ENCODE measurements around the gene KRT80.

The KRT80 gene

DNA sequence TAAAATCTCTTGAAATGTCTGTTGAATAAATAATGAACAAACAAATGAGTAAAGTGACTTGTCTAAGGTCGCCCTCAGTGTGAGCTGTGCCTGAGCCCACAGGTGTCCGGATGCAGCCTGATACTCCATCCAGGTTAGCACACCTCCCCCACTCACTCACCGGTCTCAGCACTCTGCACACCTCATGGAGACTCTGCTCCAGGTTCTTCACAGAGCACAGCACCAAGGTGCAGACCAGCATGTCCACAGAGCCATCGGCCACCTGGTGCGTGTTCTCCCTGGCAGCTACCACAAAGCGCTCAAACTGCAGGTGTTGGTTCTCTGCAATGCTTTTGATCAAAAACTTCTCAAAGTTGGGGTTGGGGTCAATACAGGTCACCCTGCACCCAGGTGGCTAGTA is 37.1 kb upstream of the KRT80 start:
- no peak for DNase-seq (ENCODE audit: low read depth)

DNA sequence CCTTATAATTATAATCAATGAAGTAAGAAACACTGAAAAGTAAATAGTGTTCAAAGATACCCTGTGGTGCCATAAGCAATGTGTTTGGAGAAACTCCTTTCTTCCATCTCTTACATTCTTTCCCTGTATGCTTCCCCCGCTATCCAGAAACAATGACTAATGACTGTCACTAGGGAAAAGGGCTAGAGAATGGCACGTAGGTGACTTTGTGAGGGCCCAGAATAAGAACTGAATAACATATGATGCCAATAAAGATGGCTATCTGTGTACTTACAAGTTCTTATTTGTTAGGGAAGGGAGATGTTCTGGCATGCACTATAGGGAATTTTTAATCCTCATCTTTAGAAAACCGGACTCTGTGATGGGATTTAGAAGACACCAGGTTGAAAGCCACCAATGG is 36.6 kb upstream of the KRT80 start:
- no peak for DNase-seq (ENCODE audit: low read depth)

DNA sequence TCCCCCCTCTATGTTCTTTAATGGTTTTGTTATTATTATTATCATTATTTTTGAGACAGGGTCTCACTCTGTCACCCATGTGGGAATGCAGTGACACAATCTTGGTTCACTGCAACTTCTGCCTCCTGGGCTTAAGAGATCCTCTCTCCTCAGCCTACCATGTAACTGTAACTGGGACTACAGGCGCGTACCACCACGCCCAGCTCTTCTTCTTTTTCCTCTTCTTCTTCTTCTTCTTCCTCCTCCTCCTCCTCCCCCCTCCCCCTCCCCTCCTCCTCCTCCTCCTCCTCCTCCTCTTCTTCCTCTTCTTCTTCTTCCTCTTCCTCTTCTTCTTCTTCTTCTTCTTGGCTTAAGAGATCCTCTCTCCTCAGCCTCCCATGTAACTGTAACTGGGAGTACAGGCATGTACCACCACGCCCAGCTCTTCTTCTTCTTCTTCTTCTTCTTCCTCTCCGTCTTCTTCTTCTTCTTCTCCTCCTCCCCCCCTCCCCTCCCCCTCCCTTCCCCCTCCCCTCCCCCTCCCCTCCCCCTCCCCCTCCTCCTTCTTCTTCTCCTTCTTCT is 35.9 kb upstream of the KRT80 start:
- no peak for DNase-seq (ENCODE audit: low read depth)

DNA sequence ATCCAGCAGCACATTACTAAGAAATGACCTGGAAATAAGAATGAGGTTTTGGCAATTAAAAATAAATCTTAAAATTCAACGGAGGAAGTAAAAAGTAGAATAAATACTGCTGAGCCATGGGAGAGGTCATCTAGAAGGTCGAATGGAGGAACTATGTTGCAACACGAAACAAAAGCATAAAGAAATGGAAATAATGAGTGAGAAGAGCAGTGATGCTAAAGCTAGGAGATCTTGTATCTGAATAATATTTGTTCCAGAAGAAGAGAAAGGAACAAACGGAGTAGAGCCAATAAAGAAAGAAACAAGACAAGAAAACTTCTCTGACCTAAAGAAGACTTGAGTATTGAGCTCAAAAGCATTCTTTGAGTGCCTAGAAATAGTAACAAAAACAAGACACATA is 34.6 kb upstream of the KRT80 start:
- DNase-seq (ENCODE audit: low read depth) = no peak

- no peak for DNase-seq (ENCODE audit: low read depth)
Observed at GRCh38 chr12:52225752-52226151, 33.9 kb upstream of the KRT80 start.

GRCh38 chr12:52224151-52224550 is 32.3 kb upstream of the KRT80 start:
- DNase-seq (ENCODE audit: low read depth) = no peak

DNA sequence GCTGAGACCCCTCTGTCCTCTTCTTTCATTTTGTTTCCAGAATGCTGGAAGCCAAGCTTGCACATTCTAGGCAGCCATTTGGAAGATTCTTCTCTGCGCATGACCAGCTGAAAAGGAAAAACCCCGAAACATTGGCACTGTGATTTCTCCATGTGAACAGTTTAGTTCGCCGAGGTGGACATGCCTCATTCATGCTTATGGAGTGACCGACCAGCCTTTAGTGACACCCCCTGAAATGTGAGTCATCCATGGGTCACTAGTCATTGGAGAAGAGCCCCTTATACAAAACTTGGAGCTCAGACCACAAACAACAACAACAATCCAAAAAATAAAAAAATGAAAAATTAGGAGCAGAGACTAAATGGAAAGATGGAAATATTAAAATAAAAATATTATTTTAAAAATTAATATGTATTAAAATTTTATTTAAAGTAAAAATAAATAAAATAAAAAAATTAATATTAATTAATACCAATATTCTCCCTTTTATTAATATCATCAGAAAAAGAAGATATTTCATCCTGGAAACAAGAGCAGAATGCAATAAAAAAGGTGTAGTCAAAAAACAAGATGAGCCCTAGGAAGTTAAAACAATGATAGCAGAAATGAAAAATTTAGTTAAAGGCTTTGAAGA is 31.7 kb upstream of the KRT80 start:
- no peak for DNase-seq (ENCODE audit: low read depth)

- no peak for DNase-seq (ENCODE audit: low read depth)
Observed at GRCh38 chr12:52222692-52223091, 30.9 kb upstream of the KRT80 start.

DNA sequence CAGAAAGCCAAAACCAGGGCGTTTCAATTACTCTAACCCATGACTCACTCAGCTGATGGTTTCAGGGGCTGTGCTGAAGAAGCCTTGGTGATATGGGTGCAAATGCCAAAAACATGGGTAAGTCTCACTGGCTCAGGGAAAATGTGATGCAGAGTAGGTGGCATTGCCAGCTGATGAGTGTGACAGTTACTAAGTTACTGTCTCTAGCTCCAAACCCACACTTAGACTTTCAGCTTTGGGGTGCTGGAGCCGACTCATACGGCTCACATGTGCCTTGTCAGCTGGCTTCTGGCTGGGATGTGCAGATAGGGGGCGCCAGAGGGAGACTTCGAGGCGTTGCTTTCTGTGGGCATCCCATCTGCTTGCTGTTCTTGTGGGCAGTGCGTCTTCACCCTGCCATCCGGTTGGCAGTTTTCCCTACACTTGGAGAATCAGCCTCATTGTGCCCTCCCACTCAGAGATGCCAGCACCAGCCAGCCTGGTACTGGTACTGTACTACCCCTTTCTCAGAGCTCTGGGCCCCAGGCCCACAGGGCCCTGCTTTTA is 30.2 kb upstream of the KRT80 start:
- DNase-seq (ENCODE audit: low read depth) = peak; percentile 24

DNA sequence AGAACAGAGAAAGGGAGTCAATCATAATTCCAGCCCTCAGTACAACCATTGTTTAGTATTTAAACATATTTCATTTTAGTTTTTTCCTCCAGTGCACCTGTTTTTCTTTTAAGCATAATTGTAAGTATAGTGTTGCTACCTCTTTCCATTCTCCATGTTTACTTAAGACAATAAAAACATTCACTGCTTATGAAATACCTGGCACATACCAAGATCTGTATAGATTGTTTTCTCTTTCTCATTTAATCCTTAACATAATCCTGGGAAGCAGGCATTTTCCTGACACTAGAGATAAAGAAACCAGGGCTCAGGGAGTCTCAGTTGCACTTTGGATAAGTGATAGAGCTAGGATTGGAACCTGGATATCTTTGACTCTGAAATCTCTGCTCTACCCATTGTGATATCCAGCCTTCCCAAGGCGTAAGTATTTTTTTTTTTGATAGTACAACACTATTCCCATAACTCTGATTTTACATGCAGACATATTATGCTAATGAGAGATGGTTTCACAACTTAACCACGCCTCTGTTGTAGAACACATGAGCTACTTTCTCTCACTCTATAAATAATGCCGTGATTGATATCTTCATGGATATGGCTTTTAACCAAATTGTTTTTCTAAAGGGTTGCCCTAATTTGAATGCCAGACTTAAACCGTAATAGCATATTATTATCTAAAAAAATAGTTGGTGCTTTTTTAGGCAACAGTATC is 29.4 kb upstream of the KRT80 start:
- no peak for DNase-seq (ENCODE audit: low read depth)

GRCh38 chr12:52220477-52220876 is 28.7 kb upstream of the KRT80 start:
- DNase-seq (ENCODE audit: low read depth) = no peak

DNA sequence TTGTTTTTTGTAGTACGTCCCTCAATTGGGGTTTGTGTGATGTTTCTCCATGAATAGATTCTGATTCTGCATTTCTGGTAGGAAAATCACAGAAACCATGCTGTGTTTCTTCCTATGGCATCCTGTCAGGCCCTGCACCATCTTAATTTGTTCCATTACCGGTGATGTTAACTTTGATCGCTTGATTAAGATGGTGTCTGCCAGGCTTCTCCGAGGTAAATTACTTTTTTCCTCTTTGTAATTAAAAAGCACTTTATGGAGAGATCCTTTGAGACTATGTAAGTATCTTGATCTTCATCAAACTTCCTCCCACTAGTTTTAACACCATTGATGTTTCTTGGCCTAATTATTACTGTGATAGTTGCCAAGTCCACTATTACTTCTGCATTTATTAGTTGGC is 26.2 kb upstream of the KRT80 start:
- no peak for DNase-seq (ENCODE audit: low read depth)

GRCh38 chr12:52217223-52217622 is 25.4 kb upstream of the KRT80 start:
- no peak for DNase-seq (ENCODE audit: low read depth)

DNA sequence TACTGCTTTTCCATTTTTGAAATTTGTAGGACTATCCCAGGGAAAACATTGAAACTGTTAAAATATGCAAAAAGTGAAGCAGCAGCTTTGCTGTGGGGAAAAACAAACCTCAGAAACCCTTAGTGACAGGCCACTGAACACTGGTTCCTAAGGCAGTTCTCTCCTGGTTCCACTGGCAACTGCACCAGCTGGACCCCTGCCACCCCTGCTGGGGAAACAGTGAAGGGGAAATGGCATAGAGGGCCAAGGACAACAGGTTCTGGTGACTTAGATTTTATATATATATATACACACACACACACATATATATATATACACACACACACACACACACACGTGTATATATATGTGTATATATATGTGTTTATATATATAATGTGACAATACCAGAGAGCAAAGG is 25.0 kb upstream of the KRT80 start:
- no peak for DNase-seq (ENCODE audit: low read depth)

GRCh38 chr12:52216100-52216499 is 24.3 kb upstream of the KRT80 start:
- DNase-seq (ENCODE audit: low read depth) = no peak

GRCh38 chr12:52215587-52216031 is 23.8 kb upstream of the KRT80 start:
- no peak for DNase-seq (ENCODE audit: low read depth)

- DNase-seq (ENCODE audit: low read depth) = no peak
Observed at GRCh38 chr12:52214421-52214802, 22.6 kb upstream of the KRT80 start.

GRCh38 chr12:52213564-52214420 is 22.0 kb upstream of the KRT80 start:
- no peak for DNase-seq (ENCODE audit: low read depth)

GRCh38 chr12:52212701-52213563 is 21.1 kb upstream of the KRT80 start:
- no peak for DNase-seq (ENCODE audit: low read depth)

GRCh38 chr12:52211716-52212585 is 20.1 kb upstream of the KRT80 start:
- DNase-seq (ENCODE audit: low read depth) = no peak
